NB4 (cell line): ENCODE data around the gene KCTD13.

ENCODE experiments used
- CTCF ChIP-seq: IDR thresholded peaks from one replicate; pipeline ENCODE4 v1.5.1; 2012; ENCODE audit warnings: low read depth, low read length
- MYC ChIP-seq: IDR thresholded peaks from 2 replicates; pipeline ENCODE4 v1.6.1; 2011; ENCODE audit warnings: low read depth, low read length
- POLR2A ChIP-seq: IDR thresholded peaks from 2 replicates; pipeline ENCODE4 v1.6.1; 2011; ENCODE audit warnings: mild to moderate bottlenecking; ENCODE audit not compliant: insufficient read length; ENCODE audit errors: extremely low read depth

- no peak for TF ChIP-seq CTCF
- no peak for TF ChIP-seq POLR2A
- TF ChIP-seq MYC: no peak; the same call in 1 of the 2 replicates
Observed at GRCh38 chr16:29863669-29863984, 62.4 kb downstream of the KCTD13 start.
